MM.1S (cell line): Measurements from ENCODE around the gene ADAMTS15.

ENCODE experiments used
- DNase-seq: peaks from one replicate; pipeline ENCODE4 v3.0.0-alpha.2; 2015
- H2AFZ ChIP-seq: fragments of 300-600 bp; sonication (generic); 2 replicates; pipeline ENCODE4 v1.6.0; 2016; ENCODE audit warnings: antibody characterized with exemption, low read length
- H3F3A ChIP-seq: fragments of 300-600 bp; sonication (generic); 2 replicates; pipeline ENCODE4 v1.6.1; 2016; ENCODE audit warnings: mild to moderate bottlenecking, antibody characterized with exemption, low read length, moderate library complexity, mixed read lengths; ENCODE audit not compliant: insufficient read depth
- H3K27ac ChIP-seq: fragments of 300-600 bp; sonication (generic); 2 replicates; pipeline ENCODE4 v1.5.1; 2016; ENCODE audit warnings: mild to moderate bottlenecking, low read length
- H3K27me3 ChIP-seq: fragments of 300-600 bp; sonication (generic); replicated peaks from 2 replicates; pipeline ENCODE4 v1.6.0; 2016; ENCODE audit warnings: low read length; ENCODE audit not compliant: insufficient read depth
- H3K36me3 ChIP-seq: fragments of 300-600 bp; sonication (generic); replicated peaks from 2 replicates; pipeline ENCODE4 v1.6.1; 2016; ENCODE audit warnings: mild to moderate bottlenecking, low read length, mixed read lengths; ENCODE audit not compliant: insufficient read depth
- H3K4me1 ChIP-seq: fragments of 300-600 bp; sonication (generic); 2 replicates; pipeline ENCODE4 v1.6.1; 2016; ENCODE audit warnings: low read length, mixed read lengths
- H3K4me2 ChIP-seq: fragments of 300-600 bp; sonication (generic); 2 replicates; pipeline ENCODE4 v1.6.0; 2016; ENCODE audit warnings: low read depth, low read length
- H3K4me3 ChIP-seq: fragments of 300-600 bp; sonication (generic); 2 replicates; pipeline ENCODE4 v1.5.1; 2016; ENCODE audit warnings: low read length, mixed read lengths
- H3K79me2 ChIP-seq: fragments of 300-600 bp; sonication (generic); 2 replicates; pipeline ENCODE4 v1.6.1; 2016; ENCODE audit warnings: mixed run types, low read length, mixed read lengths
- H3K9ac ChIP-seq: fragments of 300-600 bp; sonication (generic); 2 replicates; pipeline ENCODE4 v1.6.1; 2016; ENCODE audit warnings: low read length, mixed read lengths
- H3K9me2 ChIP-seq: fragments of 300-600 bp; sonication (generic); replicated peaks from 2 replicates; pipeline ENCODE4 v1.6.1; 2016; ENCODE audit warnings: mild to moderate bottlenecking, low read length, mixed read lengths; ENCODE audit not compliant: insufficient read depth
- H3K9me3 ChIP-seq: fragments of 300-600 bp; sonication (generic); replicated peaks from 2 replicates; pipeline ENCODE4 v1.6.1; 2016; ENCODE audit warnings: mild to moderate bottlenecking, low read length, mixed read lengths; ENCODE audit not compliant: insufficient read depth
- H4K20me1 ChIP-seq: fragments of 300-600 bp; sonication (generic); 2 replicates; pipeline ENCODE4 v1.6.1; 2016; ENCODE audit warnings: mild to moderate bottlenecking, low read length, moderate library complexity, mixed read lengths; ENCODE audit not compliant: insufficient read depth
- CTCF ChIP-seq: fragments of 300-600 bp; sonication (generic); IDR thresholded peaks from 2 replicates; pipeline ENCODE4 v1.5.1; 2016; ENCODE audit warnings: antibody characterized with exemption, low read length, mixed read lengths
- EZH2 ChIP-seq: fragments of 300-600 bp; sonication (generic); optimal IDR thresholded peaks from 2 replicates; pipeline ENCODE3; 2017; ENCODE audit warnings: low read depth, mild to moderate bottlenecking, antibody characterized with exemption, low read length, mixed read lengths
- EZH2phosphoT487 ChIP-seq: fragments of 300-600 bp; sonication (generic); IDR thresholded peaks from 2 replicates; pipeline ENCODE4 v1.6.1; 2018; ENCODE audit warnings: antibody characterized with exemption, low read length

Gene ADAMTS15

GRCh38 chr11:130456286-130456685 is 7.8 kb downstream of the ADAMTS15 start:
- Histone ChIP-seq H3K27me3 (no peaks in the 10 kb centered on the region), H3K4me3 (no peak overlapping the region)

GRCh38 chr11:130457623-130458409 is 9.4 kb downstream of the ADAMTS15 start:
- no peak overlapping the region for H3K4me2 ChIP-seq
- no peak overlapping the region for H3K4me3 ChIP-seq
- H2AFZ ChIP-seq: no peak overlapping the region
- H3K36me3 ChIP-seq: no peaks in the 10 kb centered on the region
- no peak overlapping the region for H3K9ac ChIP-seq
- TF ChIP-seq EZH2phosphoT487 (no peak), EZH2 (no peak), CTCF (no peak)
- no peaks in the 10 kb centered on the region for H3F3A ChIP-seq
- no peak for DNase-seq
- H4K20me1 ChIP-seq: no peaks in the 10 kb centered on the region
- no peaks in the 10 kb centered on the region for H3K4me1 ChIP-seq
- H3K9me3 ChIP-seq: no peaks in the 10 kb centered on the region
- no peaks in the 10 kb centered on the region for H3K27me3 ChIP-seq
- no peaks in the 10 kb centered on the region for H3K79me2 ChIP-seq
- no peak overlapping the region for H3K27ac ChIP-seq
- no peaks in the 10 kb centered on the region for H3K9me2 ChIP-seq

More at GRCh38 chr11:130456286-130456685, 7.8 kb downstream of the ADAMTS15 start:
- H3F3A ChIP-seq: no peaks in the 10 kb centered on the region
- H3K9me2 ChIP-seq: no peaks in the 10 kb centered on the region
- H3K4me2 ChIP-seq: no peak overlapping the region
- no peak overlapping the region for H3K9ac ChIP-seq
- DNase-seq: no peak
- H3K9me3 ChIP-seq: no peaks in the 10 kb centered on the region
- H3K27ac ChIP-seq: no peak overlapping the region
- H2AFZ ChIP-seq: no peak overlapping the region
- H3K79me2 ChIP-seq: no peaks in the 10 kb centered on the region
- no peaks in the 10 kb centered on the region for H3K4me1 ChIP-seq
- H4K20me1 ChIP-seq: no peaks in the 10 kb centered on the region
- TF ChIP-seq EZH2phosphoT487 (no peak), CTCF (no peak), EZH2 (no peak)
- H3K36me3 ChIP-seq: no peaks in the 10 kb centered on the region

GRCh38 chr11:130458410-130458729 is 9.9 kb downstream of the ADAMTS15 start:
- no peak for TF ChIP-seq CTCF
- TF ChIP-seq EZH2phosphoT487: no peak
- no peak for TF ChIP-seq EZH2
- Histone ChIP-seq H3K79me2 (no peaks in the 10 kb centered on the region), H3K9me3 (no peaks in the 10 kb centered on the region), H3K4me3 (no peak overlapping the region), H3K27me3 (no peaks in the 10 kb centered on the region), H3K4me2 (no peak overlapping the region), H3K4me1 (no peaks in the 10 kb centered on the region), H3K27ac (no peak overlapping the region), H3K9ac (no peak overlapping the region), H3K36me3 (no peaks in the 10 kb centered on the region), H4K20me1 (no peaks in the 10 kb centered on the region), H3F3A (no peaks in the 10 kb centered on the region), H2AFZ (no peak overlapping the region), H3K9me2 (no peaks in the 10 kb centered on the region)
- DNase-seq: no peak
